ENCODE results near the gene APOBEC4. TPM values are rescaled to one million over a fixed set of nuclear protein-coding genes. Genes with fewer than 3 reads are reported as not detected.

APOBEC4 gene
- total RNA-seq, 4 donors from 2014 or later: not detected

- Histone ChIP-seq H3K4me1 (peaks cover 21% of the 10 kb centered on the region), H3K27ac (no peak overlapping the region), H3K27me3 (no peaks in the 10 kb centered on the region), H3K36me3 (no peaks in the 10 kb centered on the region), H3K9me3 (no peaks in the 10 kb centered on the region), H3K4me3 (no peak overlapping the region)
- 84% methylated on average over 7 of the region's 7 CpGs for WGBS
- no peak for TF ChIP-seq POLR2A (IDR thresholded peaks at IDR 0.05)
- TF ChIP-seq POLR2AphosphoS5 (IDR thresholded peaks at IDR 0.05): no peak
- TF ChIP-seq CTCF (IDR thresholded peaks at IDR 0.05): no peak
- no peak for TF ChIP-seq EP300 (IDR thresholded peaks at IDR 0.05)
- DNase-seq (ENCODE audit: low spot score in 2 of 2): no peak
Measured at GRCh38 chr1:183638649-183639387, 14.3 kb downstream of the APOBEC4 start.

GRCh38 chr1:183636783-183637182 is 16.3 kb downstream of the APOBEC4 start:
- no peak overlapping the region for H3K27ac ChIP-seq

DNA sequence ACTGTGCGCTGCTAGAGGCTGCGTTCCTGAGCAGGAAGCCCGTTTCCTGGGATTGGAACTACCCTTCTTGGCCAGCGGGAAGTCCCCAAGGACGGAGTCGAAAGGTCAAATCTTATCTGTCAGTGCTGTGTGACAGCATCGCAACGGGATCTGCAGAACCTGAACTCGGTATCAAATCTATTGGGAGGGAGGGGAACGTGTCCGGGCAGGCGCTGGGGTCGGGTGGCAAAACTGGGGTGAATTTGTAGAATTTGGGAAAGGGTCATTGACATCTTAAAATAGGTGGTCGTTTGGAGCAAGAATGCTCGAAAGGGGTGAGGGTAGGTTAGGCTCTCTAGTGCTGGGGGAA is 16.8 kb downstream of the APOBEC4 start:
- Histone ChIP-seq H3K27ac (peak overlapping the region; percentile 94), H3K27me3 (no peaks in the 10 kb centered on the region), H3K4me1 (peaks cover 45% of the 10 kb centered on the region), H3K9me3 (no peaks in the 10 kb centered on the region), H3K4me3 (peak overlapping the region; percentile 79), H3K36me3 (no peaks in the 10 kb centered on the region)
- no peak for DNase-seq (ENCODE audit: low spot score in 2 of 2)
- 3% methylated on average over 15 of the region's 15 CpGs for WGBS
- TF ChIP-seq EP300 (IDR thresholded peaks at IDR 0.05) (no peak), POLR2AphosphoS5 (IDR thresholded peaks at IDR 0.05) (no peak), POLR2A (IDR thresholded peaks at IDR 0.05) (no peak), CTCF (IDR thresholded peaks at IDR 0.05) (no peak)

More at GRCh38 chr1:183636783-183637182, 16.3 kb downstream of the APOBEC4 start:
- Histone ChIP-seq H3K9me3 (no peaks in the 10 kb centered on the region), H3K4me1 (peaks cover 41% of the 10 kb centered on the region), H3K36me3 (no peaks in the 10 kb centered on the region), H3K4me3 (peak overlapping the region; percentile 79), H3K27me3 (no peaks in the 10 kb centered on the region)
- 56% methylated on average over 5 of the region's 5 CpGs for WGBS
- TF ChIP-seq EP300 (IDR thresholded peaks at IDR 0.05): no peak
- TF ChIP-seq POLR2A (IDR thresholded peaks at IDR 0.05): no peak
- no peak for TF ChIP-seq POLR2AphosphoS5 (IDR thresholded peaks at IDR 0.05)
- DNase-seq (ENCODE audit: low spot score in 2 of 2): no peak

GRCh38 chr1:183635606-183636333 is 17.3 kb downstream of the APOBEC4 start, which contains the start of gene ARPC5:
TSS of gene ARPC5 (minus strand) at chr1:183635783. CDS start at chr1:183635659, 124 bp downstream.
- H3K36me3 ChIP-seq: no peaks in the 10 kb centered on the region
- peak; percentile 96 to 97 for DNase-seq (ENCODE audit: low spot score in 2 of 2)
- peak within 1 kb of the TSS; percentile 94 for H3K27ac ChIP-seq
- peaks cover 50% of the 10 kb centered on the region for H3K4me1 ChIP-seq
- peak within 1 kb of the TSS; percentile 79 for H3K4me3 ChIP-seq
- TF ChIP-seq EP300 (IDR thresholded peaks at IDR 0.05) (no peak), POLR2A (IDR thresholded peaks at IDR 0.05) (peak; percentile 55 to 87), POLR2AphosphoS5 (IDR thresholded peaks at IDR 0.05) (peak; percentile 38 to 62 (median 52)), CTCF (IDR thresholded peaks at IDR 0.05) (no peak)
- H3K27me3 ChIP-seq: no peaks in the 10 kb centered on the region
- no peaks in the 10 kb centered on the region for H3K9me3 ChIP-seq
- 1% methylated on average over 24 of the region's 65 CpGs for WGBS

DNA sequence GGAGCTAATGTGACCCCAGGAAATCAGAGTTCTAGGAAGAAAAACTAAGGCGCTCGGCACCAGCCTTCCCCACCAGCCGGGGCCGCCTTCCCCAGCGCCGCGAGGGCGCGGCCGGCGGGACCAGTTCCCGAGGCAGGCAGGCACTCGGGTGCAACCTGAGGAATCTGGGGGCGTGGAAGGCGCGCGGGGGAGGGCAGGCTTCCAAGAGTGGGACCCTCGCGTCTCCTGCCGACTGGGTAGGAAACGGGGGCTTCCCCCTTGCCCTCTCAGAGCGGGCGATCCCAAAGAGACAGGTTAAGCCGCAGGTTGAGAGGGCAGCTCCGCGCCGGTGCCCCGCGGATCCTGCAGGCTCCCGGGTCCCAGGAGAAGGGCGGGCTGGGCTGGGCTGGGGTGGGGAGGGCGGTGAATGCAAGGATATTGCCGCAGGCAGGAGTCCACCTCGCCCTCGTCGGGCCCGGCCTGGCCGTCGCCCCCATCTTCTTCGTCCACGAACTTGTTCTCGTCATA is 18.0 kb downstream of the APOBEC4 start:
- no peaks in the 10 kb centered on the region for H3K9me3 ChIP-seq
- H3K4me3 ChIP-seq: peak overlapping the region; percentile 79
- no peaks in the 10 kb centered on the region for H3K27me3 ChIP-seq
- peak overlapping the region; percentile 94 for H3K27ac ChIP-seq
- H3K36me3 ChIP-seq: peaks cover 3% of the 10 kb centered on the region
- DNase-seq (ENCODE audit: low spot score in 2 of 2): peak; percentile 81
- TF ChIP-seq EP300 (IDR thresholded peaks at IDR 0.05) (no peak), CTCF (IDR thresholded peaks at IDR 0.05) (peak in 1 of 2 donors; percentile 5)
- WGBS: 0% methylated on average over 25 of the region's 42 CpGs
- peaks cover 57% of the 10 kb centered on the region for H3K4me1 ChIP-seq

Data from suprapubic skin (tissue), 4 donors.